GM19324 (cell line): ENCODE measurements around the gene GNPNAT1.
"Not testable (repeated sequence)": the region's sequence is repeated elsewhere in the genome, so short reads cannot be mapped to it uniquely, and the experiment has no call there.

Experiments
- ATAC-seq: cut with Tn5 transposase; IDR thresholded peaks from one replicate; pipeline ENCODE4 v1.9.1; 2021; ENCODE audit warnings: mild to moderate bottlenecking, moderate library complexity; ENCODE audit not compliant: unreplicated experiment, low FRiP score

The GNPNAT1 gene

GRCh38 chr14:52729925-52730708 lies 61.3 kb downstream of the GNPNAT1 start, which contains the start of gene STYX:
TSS of gene STYX (plus strand) at chr14:52730166. CDS start at chr14:52730475, 309 bp downstream.
- peak; percentile 96 for ATAC-seq

- ATAC-seq, result no peak
These were observed 61.9 kb downstream of the GNPNAT1 start for GRCh38 chr14:52729585-52729924.

GRCh38 chr14:52729035-52729434 lies 62.4 kb downstream of the GNPNAT1 start:
- not testable (repeated sequence) for ATAC-seq

- not testable (repeated sequence) for ATAC-seq
These were observed 63.9 kb downstream of the GNPNAT1 start for GRCh38 chr14:52727509-52727908.
